NCI-H524 (cell line): ENCODE measurements around the gene HACD1.

Source experiments
- DNase-seq, 2 experiments: peaks; one replicate each; lab custom pipeline; 2025; lab: John Stamatoyannopoulos, UW

HACD1 gene

GRCh38 chr10:17617031-17617911 is at the start of gene HACD1:
Gene HACD1, minus strand, starts transcription at chr10:17617374. Its CDS starts 35 bp downstream, at chr10:17617339.
- DNase-seq, result peak; percentile 12 to 68

GRCh38 chr10:17665747-17666146 is 48.6 kb upstream of the HACD1 start:
- DNase-seq, result no peak

- no peak for DNase-seq
Measured at GRCh38 chr10:17663450-17663849, 46.3 kb upstream of the HACD1 start.

- no peak for DNase-seq
Measured at GRCh38 chr10:17662193-17663138, 45.3 kb upstream of the HACD1 start.

- DNase-seq, result no peak
Measured at GRCh38 chr10:17661510-17661909, 44.3 kb upstream of the HACD1 start.

DNA sequence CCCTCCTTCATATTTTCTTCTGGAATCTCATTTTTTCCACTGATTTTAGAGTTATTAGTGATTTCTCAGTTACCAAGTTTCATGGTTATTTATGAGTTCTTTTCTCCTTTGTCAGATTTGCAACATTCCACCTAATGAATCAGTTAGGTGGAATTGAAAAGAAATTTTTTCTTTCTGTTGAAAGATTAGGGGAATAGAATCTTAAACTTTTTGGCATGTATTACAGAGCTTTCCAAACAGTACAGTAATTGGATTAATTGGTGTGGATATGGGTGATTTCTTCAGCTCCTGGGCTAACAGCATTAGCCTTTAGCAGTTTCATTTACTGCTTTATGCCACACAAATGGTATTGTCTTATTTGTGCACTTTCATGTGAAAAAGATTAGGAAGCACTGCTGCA is 43.7 kb upstream of the HACD1 start:
- no peak for DNase-seq

DNA sequence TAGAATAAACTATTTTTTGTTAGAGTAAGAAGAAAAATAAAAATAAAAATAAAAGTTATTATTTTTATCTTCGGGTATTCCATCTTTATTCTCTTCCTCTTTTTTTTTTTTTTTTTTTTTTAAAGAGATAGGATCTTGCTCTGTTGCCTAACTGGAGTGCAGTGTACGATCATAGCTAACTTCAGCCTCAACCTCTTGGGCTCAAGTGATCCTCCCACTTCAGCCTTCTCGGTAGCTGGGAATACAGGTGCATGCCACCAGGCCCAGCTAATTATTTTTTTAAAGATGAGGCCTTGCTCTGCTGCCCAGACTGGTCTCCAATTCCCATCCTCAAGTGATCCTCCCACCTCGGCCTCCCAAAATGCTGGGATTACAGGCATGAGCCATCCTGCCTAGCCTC is 42.2 kb upstream of the HACD1 start:
- no peak for DNase-seq

DNA sequence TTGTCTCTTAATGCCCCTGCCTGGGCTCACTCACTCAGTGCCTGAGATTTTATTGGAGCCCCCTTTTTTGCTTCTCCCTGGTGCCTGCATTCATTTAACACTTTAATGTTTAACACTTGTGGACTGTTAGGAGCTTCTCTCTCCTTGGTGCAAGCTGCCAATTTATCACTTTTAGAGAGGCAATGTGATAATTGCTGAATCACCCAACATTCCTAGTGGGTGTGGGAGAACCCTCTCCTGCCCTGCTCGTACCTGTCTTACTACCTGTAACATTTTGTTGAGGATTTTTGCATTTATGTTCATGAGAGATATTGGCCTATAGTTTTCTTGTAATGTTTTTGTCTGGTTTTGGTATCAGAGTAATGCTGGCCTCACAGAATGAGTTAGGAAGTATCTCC is 39.9 kb upstream of the HACD1 start:
- no peak for DNase-seq

GRCh38 chr10:17655567-17656146 is 38.5 kb upstream of the HACD1 start:
- no peak for DNase-seq

GRCh38 chr10:17655009-17655408 is 37.8 kb upstream of the HACD1 start:
- no peak for DNase-seq

DNA sequence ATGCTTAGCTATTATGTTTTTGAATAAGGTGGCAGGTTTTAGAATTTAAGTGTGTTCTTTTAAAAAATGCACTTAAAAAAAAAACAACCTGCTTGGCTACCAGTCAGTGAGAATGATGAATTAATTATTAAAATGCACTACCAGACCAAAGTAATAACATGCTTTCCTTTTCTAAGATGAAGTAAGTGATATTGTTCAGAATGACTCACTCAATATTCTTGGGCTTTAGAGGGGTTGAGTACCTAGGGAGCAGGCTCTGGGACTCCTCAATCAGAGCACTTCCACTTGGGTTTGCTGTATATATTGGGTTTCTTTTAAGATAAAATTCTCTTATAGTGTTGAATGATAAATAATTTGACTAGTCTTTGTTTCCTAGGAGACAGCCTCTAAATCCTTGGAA is 35.4 kb upstream of the HACD1 start:
- no peak for DNase-seq

GRCh38 chr10:17651896-17652295 is 34.7 kb upstream of the HACD1 start:
- DNase-seq, result no peak

DNA sequence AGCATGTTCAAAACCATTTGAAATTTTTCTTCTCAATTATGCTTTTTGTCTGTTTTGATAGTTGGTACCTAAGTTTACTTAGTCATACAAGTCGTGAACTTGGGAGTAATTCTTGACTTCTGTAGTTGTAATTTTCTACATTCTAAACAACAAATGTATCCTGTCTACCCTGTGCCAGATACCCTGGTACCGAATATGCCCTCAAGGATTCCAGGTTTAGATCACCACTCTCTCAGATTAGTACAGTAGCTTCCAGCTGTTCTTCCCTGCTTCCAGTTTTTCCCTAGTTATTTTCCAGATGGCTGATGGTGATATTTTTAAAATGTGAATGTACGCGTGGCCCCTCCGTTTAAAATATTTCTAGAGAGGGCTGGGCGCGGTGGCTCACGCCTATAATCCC is 33.2 kb upstream of the HACD1 start:
- no peak for DNase-seq

- DNase-seq, result no peak
Measured at GRCh38 chr10:17649836-17650235, 32.7 kb upstream of the HACD1 start.

GRCh38 chr10:17649052-17649451 is 31.9 kb upstream of the HACD1 start:
- DNase-seq, result no peak

DNA sequence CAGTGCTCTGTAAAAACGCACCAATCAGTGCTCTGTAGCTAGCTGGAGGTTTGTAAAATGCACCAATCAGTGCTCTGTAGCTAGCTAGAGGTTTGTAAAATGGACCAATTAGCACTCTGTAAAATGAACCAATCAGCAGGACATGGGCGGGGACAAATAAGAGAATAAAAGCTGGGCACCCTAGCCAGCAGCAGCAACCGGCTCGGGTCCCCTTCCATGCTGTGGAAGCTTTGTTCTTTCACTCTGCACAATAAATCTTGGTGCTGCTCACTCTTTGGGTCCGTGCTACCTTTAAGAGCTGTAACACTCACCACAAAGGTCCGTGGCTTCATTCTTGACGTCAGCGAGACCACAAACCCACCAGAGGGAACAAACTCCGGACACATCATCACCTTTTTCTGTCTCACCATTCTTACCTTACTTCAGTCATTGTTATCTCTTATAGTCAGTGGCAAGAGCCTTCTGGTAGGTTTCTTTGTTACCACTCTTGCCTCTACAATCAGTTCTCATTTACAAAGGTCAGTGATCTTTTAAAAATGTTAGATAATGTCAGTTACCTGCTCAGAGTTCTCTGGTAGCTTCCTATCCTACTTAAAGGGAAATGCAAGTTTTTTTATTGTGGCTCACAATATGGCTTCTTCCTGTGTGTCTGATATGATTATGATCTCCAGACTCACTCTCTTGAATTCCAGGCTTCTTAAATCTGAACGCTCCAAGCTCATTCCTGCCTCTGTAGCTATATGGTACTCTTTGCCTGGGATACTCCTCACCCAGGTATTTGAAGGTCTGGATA is 31.3 kb upstream of the HACD1 start:
- no peak for DNase-seq

DNA sequence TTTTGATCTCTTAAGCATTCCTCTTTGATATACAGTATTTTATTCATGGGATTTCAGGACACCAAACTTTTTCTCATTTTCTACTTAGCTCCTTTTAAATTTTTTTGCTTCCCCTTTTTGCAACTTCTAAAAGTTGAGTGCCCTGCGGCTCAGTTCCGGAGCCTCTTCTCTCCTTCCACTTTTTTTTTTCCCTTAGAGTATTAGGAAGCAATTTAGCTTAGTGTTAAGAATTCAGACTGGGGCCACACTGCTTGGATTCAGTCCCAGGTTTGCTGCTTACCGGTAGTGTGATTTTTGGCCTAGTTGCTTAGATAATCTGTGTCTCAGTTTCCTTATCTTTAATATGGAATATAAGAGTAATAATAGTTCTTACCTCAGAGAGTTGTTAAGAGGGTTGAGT is 30.2 kb upstream of the HACD1 start:
- DNase-seq, result no peak

- no peak for DNase-seq
Measured at GRCh38 chr10:17645621-17646345, 28.6 kb upstream of the HACD1 start.

DNA sequence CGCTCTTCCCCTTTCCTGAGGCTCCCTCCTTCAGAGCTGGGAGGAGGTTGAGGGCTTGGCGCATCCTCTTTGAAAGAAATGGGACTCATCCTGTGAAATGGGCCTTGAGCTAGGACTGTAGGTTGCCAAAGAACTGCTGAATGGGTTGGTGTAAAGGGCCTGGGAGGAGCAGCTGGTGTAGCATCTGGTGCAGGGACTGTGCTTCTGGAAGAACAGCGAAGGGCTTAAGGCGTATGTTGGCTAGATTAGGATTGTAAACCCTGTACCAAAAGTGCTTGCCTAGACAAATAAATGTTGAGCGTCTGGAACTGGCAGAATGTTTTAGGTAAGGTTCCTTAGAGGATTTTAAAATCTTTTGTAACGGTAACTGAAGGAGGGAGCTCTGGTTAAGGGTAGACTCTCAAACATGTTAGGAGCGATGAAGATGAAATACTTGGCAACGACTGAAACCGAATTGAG is 27.3 kb upstream of the HACD1 start:
- peak; percentile 63 to 79 for DNase-seq

DNA sequence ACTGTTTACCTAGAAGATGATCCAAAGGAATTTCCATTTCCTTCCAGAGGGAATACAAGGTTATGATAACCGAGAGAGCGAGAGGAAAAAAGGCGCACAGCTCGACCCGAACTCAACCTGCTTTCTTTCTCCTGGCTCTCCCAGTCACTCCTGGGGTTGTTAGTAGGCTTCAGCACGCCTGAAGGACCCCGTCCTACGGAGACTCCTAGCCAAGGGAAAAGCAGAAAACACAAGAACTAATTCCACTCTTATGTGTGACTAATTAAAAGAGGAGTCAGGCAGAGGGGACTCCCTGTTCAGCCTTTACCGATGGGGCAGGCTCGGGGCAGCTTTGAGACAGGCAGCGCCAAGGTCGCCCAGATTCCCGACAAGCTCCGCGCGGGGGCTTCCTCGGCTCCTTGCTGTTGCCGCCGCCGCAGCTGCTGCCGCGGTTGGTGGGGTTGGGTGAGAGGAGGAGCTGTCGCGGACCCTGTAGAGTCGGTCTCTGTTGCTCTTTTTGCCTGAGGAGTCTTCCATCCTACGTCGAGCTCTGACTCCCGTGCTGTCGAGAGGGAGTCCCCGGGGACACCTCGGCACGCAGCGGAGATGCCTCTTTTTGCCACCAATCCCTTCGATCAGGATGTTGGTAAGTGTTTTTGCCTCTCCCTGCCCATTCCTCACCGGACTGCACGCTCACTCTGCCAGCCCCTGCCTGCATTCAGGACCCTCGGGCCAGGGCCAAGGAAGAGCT is 26.7 kb upstream of the HACD1 start, which contains the start of gene STAM:
STAM (plus strand) TSS at position 397 of the 730 bp plus-strand sequence; CDS start at position 586, 189 bp downstream.
- DNase-seq, result peak; percentile 48 to 78
